GM21825 (cell line): ENCODE data around the gene MICU1.
"Not testable (repeated sequence)": the region's sequence is repeated elsewhere in the genome, so short reads cannot be mapped to it uniquely, and the experiment has no call there.

Source experiments
- ATAC-seq: cut with Tn5 transposase; IDR thresholded peaks from one replicate; pipeline ENCODE4 v1.9.1; 2021; ENCODE audit warnings: mild to moderate bottlenecking, moderate library complexity; ENCODE audit not compliant: unreplicated experiment

Gene MICU1

GRCh38 chr10:72508033-72508432 lies 117.8 kb downstream of the MICU1 start:
- ATAC-seq = no peak

- no peak for ATAC-seq
Observed at GRCh38 chr10:72506474-72506873, 119.4 kb downstream of the MICU1 start.

GRCh38 chr10:72505435-72505834 lies 120.4 kb downstream of the MICU1 start:
- ATAC-seq = no peak

GRCh38 chr10:72503694-72504438 lies 122.0 kb downstream of the MICU1 start:
- ATAC-seq = no peak

- no peak for ATAC-seq
Observed at GRCh38 chr10:72503241-72503640, 122.6 kb downstream of the MICU1 start.

- no peak for ATAC-seq
Observed at GRCh38 chr10:72502581-72502980, 123.3 kb downstream of the MICU1 start.

GRCh38 chr10:72499701-72500100 lies 126.2 kb downstream of the MICU1 start:
- no peak for ATAC-seq

- no peak for ATAC-seq
Observed at GRCh38 chr10:72490951-72491350, 134.9 kb downstream of the MICU1 start.

GRCh38 chr10:72487521-72487920 lies 138.4 kb downstream of the MICU1 start:
- no peak for ATAC-seq

- no peak for ATAC-seq
Observed at GRCh38 chr10:72487116-72487515, 138.8 kb downstream of the MICU1 start.

- no peak for ATAC-seq
Observed at GRCh38 chr10:72485701-72486100, 140.2 kb downstream of the MICU1 start.

GRCh38 chr10:72484521-72484920 lies 141.4 kb downstream of the MICU1 start:
- no peak for ATAC-seq

GRCh38 chr10:72483471-72483870 lies 142.4 kb downstream of the MICU1 start:
- ATAC-seq = no peak

GRCh38 chr10:72480861-72481260 lies 145.0 kb downstream of the MICU1 start:
- no peak for ATAC-seq

- ATAC-seq = no peak
Observed at GRCh38 chr10:72477463-72477862, 148.4 kb downstream of the MICU1 start.

GRCh38 chr10:72472306-72472705 lies 153.6 kb downstream of the MICU1 start:
- ATAC-seq = no peak

GRCh38 chr10:72470666-72471065 lies 155.2 kb downstream of the MICU1 start:
- no peak for ATAC-seq

GRCh38 chr10:72467064-72467463 lies 158.8 kb downstream of the MICU1 start:
- ATAC-seq = not testable (repeated sequence)

- ATAC-seq = no peak
Observed at GRCh38 chr10:72466018-72466417, 159.9 kb downstream of the MICU1 start.

GRCh38 chr10:72464438-72464837 lies 161.4 kb downstream of the MICU1 start:
- ATAC-seq = no peak

- no peak for ATAC-seq
Observed at GRCh38 chr10:72462261-72462660, 163.6 kb downstream of the MICU1 start.

- ATAC-seq = no peak
Observed at GRCh38 chr10:72461085-72461484, 164.8 kb downstream of the MICU1 start.

GRCh38 chr10:72460284-72460876 lies 165.5 kb downstream of the MICU1 start:
- no peak for ATAC-seq
